Duodenal mucosa (tissue), 2 donors: ENCODE results near the gene NKIRAS2.
A peak's percentile ranks its signal among the peaks of the same experiment; 100 is the strongest.

ENCODE experiments used
- H3K27ac ChIP-seq: one replicate; pipeline ENCODE4 v1.7.0; 2013; ENCODE audit warnings: low read depth, low read length
- H3K27me3 ChIP-seq, 2 donors: one replicate each; pipeline ENCODE4 v1.7.0; 2013; ENCODE audit warnings: low read length in 2 of 2, control low read depth in 1 of 2; ENCODE audit not compliant: insufficient read depth in 2 of 2, control insufficient read depth in 1 of 2
- H3K36me3 ChIP-seq, 2 donors: one replicate each; pipeline ENCODE4 v1.7.0; 2013; ENCODE audit warnings: low read length in 2 of 2, control low read depth in 1 of 2; ENCODE audit not compliant: insufficient read depth in 2 of 2, control insufficient read depth in 1 of 2
- H3K4me1 ChIP-seq, 2 donors: one replicate each; pipeline ENCODE4 v1.7.0; 2013; ENCODE audit warnings: low read length in 2 of 2, control low read depth in 1 of 2; ENCODE audit not compliant: insufficient read depth in 2 of 2, control insufficient read depth in 1 of 2
- H3K4me3 ChIP-seq, 2 donors: one replicate each; pipeline ENCODE4 v1.7.0; 2013; ENCODE audit warnings: low read length in 2 of 2, low read depth in 1 of 2
- H3K9ac ChIP-seq, 2 donors: one replicate each; pipeline ENCODE4 v1.7.0; 2013; ENCODE audit warnings: low read length in 2 of 2, low read depth in 1 of 2
- H3K9me3 ChIP-seq, 2 donors: one replicate each; pipeline ENCODE4 v1.7.0; 2013; ENCODE audit warnings: low read length in 2 of 2, control low read depth in 1 of 2; ENCODE audit not compliant: control insufficient read depth in 1 of 2

NKIRAS2 gene

DNA sequence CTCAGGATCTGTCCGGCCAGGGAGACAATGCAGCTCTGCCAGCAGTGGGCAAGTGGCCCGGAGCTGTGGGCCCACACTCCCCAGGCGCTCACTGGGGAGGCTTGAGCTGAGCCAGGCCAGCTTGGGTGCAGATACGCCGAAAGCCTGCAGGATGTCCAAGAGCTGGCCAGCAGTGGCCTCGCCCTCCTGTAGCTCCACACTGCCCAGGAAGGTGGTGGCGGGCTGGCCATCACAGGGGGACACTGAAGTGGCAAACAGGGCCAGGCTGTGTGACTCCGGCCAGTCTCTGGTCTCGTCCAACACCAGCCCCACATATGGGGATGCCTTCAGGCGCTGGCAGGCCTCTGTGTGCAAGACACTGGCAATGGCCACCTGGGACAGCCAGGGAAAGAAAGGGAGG, 20.9 kb downstream of the NKIRAS2 start:
- Histone ChIP-seq H3K27me3 (peaks cover 0 to 3% of the 10 kb centered on the region in 2 donors), H3K36me3 (no peaks in the 10 kb centered on the region), H3K27ac (no peak overlapping the region), H3K4me1 (no peaks in the 10 kb centered on the region), H3K4me3 (no peak overlapping the region), H3K9me3 (no peaks in the 10 kb centered on the region), H3K9ac (no peak overlapping the region)

DNA sequence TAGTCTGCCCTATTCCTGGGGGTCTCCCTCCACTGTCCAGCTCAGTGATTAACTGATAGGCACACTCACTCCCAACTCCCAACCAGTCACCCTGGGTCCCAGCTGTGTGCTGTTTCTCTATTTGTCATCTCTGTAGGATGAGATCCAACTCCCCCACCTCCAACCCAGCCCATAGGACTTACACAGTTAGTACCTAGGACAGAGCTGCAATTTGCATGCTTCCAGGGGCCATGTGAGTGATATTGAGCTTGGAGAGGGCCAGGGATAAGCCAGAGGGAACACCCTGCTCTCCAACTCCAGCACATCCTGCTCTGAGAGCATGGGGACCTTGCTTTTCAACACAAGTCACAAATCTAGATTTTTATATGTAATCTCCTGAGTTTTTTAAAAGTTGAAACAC, 21.7 kb downstream of the NKIRAS2 start:
- no peaks in the 10 kb centered on the region for H3K4me1 ChIP-seq
- no peak overlapping the region for H3K27ac ChIP-seq
- H3K9ac ChIP-seq: no peak overlapping the region
- no peak overlapping the region for H3K4me3 ChIP-seq
- H3K36me3 ChIP-seq: no peaks in the 10 kb centered on the region
- H3K9me3 ChIP-seq: no peaks in the 10 kb centered on the region
- peaks cover 0 to 3% of the 10 kb centered on the region in 2 donors for H3K27me3 ChIP-seq

DNA sequence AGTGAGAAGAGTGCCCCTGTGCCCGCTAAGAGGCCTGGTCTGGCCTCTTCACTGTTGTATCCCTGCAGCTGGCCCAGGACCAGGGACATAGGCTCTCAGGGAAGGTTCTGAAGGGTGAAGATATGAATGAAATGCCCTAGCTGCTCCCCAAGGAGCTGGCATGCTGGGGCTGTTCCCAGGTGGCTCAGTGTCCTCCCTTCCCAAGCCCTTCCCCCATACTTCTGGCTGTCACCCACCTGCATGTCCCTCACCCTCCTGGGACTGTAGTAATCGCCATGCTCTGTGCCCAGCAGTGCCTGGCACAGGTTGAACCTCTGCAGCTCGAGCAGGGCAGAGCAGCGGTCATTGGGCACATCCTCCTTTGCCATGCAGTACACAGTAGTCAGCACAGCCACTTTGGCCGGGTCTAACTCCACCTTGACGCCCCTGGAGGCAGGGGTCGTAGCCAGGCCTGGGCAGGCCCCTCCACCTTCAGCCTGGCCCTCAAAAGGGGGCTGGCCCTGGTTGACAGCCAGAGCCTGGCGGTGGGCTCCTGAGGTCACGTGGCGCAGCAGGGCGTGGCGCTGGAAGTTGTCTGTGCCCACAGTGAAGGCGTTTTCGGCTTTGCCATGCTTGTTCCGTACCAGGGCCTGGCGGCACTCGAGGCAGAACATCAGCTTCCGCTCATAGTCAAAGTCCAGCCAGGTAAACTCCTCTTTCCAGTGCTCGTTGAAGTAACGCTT, 22.9 kb downstream of the NKIRAS2 start:
- H3K4me1 ChIP-seq: no peaks in the 10 kb centered on the region
- H3K27me3 ChIP-seq: no peaks in the 10 kb centered on the region
- no peak overlapping the region for H3K4me3 ChIP-seq
- H3K9ac ChIP-seq: no peak overlapping the region
- H3K36me3 ChIP-seq: no peaks in the 10 kb centered on the region
- no peak overlapping the region for H3K27ac ChIP-seq
- H3K9me3 ChIP-seq: no peaks in the 10 kb centered on the region

DNA sequence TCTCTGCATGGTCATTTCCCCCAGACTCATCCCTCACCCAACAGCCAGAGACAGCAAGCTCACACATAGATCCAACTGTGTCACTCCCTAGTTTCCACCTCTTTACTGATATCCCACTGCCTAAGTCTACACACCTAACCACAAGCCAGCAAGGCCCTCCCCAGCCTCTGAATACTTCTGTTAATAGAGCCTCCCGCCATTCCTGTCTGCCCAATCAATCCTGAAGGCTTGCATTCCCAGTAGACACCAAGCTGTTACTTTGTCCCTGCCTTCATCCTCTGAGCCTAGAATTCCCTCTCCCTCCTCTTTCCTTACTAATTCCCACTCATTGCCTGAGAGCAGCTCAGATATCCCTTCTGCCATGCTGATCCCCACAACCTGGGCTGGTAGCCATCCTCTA, 25.8 kb downstream of the NKIRAS2 start:
- H3K27ac ChIP-seq: no peak overlapping the region
- no peak overlapping the region for H3K9ac ChIP-seq
- no peak overlapping the region for H3K4me3 ChIP-seq
- no peaks in the 10 kb centered on the region for H3K27me3 ChIP-seq
- no peaks in the 10 kb centered on the region for H3K36me3 ChIP-seq
- peaks cover 0 to under 1% of the 10 kb centered on the region in 2 donors for H3K4me1 ChIP-seq
- no peaks in the 10 kb centered on the region for H3K9me3 ChIP-seq

DNA sequence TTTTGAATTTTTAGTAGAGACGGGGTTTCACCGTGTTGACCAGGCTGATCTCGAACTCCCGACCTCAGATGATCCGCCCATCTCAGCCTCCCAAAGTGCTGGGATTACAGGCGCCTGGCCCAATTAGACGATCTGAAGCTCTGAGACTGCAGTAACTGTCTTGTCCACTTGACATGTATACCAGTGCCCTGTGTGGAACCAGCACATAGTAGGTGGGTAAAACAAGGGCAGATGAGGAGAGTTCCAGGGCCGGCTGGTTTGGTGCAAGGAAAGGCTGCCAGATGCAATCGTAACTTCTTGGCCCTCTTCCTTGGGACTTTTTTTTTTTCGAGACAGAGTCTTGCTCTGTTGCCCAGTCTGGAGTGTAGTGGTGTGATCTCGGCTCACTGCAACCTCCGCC, 27.5 kb downstream of the NKIRAS2 start:
- Histone ChIP-seq H3K4me1 (peaks cover 0 to 6% of the 10 kb centered on the region in 2 donors), H3K9me3 (no peaks in the 10 kb centered on the region), H3K9ac (no peak overlapping the region), H3K27me3 (no peaks in the 10 kb centered on the region), H3K4me3 (no peak overlapping the region), H3K27ac (no peak overlapping the region), H3K36me3 (no peaks in the 10 kb centered on the region)

DNA sequence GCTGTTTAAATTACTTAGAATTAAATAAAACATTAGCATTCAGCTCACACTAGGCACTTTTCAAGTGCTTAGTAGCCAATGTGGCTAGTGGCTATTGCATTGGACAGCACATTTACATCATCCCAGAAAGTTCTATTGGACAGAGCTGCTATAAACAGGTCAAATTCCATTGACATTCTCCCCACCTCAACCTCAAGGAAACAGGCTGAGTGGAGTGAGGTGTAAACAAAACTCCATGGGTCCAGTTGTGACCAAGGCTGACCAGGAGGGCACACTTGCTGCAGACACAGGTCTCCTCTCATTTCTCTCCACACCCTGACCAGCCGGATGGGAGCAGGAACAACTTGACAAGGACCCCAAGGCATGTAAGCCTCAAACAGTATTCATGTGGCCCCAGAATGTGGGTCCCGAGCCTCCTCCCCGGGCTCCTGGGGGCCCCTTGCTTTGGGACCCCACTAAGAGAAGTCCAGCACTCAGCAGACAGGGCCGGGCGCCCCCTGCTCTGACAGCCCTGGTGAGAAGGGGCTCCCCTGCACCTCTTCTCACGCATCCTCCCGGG, 30.0 kb downstream of the NKIRAS2 start:
- Histone ChIP-seq H3K36me3 (no peaks in the 10 kb centered on the region), H3K9ac (peak overlapping the region; percentile 35 to 54), H3K27me3 (peaks cover 17% of the 10 kb centered on the region in 2 donors), H3K9me3 (no peaks in the 10 kb centered on the region), H3K4me1 (peaks cover 0 to 6% of the 10 kb centered on the region in 2 donors), H3K4me3 (peak overlapping the region; percentile 70 to 71), H3K27ac (no peak overlapping the region)

DNA sequence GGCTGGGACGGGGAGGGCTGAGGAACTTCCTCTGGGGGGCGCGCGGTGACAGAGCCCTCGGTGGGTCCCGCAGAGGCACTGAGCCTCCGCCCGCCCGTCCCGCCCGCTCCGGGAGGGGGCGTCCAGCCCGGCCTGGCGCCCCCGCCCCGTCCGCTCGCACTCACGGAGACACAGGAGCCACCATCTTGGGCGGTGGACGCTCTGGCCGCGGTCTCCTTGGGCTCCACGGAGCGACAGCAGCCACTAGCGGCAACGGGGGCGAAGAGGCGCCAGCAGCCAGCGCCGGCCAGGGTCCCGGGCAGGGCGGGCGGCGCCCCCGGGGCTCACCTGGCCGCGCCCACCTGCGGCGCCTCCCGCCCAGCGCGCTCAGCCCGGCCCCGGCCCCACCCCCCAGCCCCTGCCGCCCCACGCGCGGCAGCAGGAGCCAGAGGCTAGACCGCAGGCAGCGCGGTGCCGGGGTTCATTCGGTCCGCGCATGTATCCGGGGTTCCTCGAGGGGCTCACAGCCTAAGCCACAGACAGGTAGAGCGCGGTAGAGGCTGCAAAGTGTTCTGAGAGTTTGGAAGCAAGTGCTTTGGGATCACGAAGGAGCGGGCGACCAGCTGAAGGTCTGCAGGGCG, 30.6 kb downstream of the NKIRAS2 start, which contains the start of gene C17orf113:
C17orf113 (minus strand) TSS at position 209 of the 620 bp plus-strand sequence. CDS start 7,225 bp downstream, outside the sequence.
- peaks cover 17% of the 10 kb centered on the region in 2 donors for H3K27me3 ChIP-seq
- no peak within 1 kb of the TSS for H3K27ac ChIP-seq
- H3K9ac ChIP-seq: peak within 1 kb of the TSS; percentile 35 to 54
- H3K4me3 ChIP-seq: peak within 1 kb of the TSS; percentile 70 to 71
- H3K36me3 ChIP-seq: no peaks in the 10 kb centered on the region
- H3K9me3 ChIP-seq: no peaks in the 10 kb centered on the region
- H3K4me1 ChIP-seq: peaks cover 0 to 6% of the 10 kb centered on the region in 2 donors

DNA sequence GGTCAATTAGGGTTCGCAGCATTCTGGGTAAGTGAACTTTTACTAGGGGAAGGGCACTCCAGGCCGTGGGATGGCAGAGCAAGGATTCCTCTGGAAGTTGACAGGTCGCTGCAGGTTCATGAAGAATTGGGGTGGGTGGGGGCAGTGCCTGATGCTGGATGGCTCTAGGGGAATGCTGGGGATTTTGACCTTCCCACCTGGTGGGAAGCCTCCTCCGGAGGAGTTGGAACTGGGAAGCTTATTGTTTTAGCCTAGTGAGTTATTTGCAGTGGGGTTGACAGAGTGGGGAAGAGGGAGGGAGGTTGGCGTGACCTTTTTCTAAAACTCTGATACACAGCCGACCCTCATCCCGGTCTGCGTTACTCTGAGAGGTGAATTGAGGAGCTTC, 31.1 kb downstream of the NKIRAS2 start:
- Histone ChIP-seq H3K27ac (no peak overlapping the region), H3K27me3 (peaks cover 17% of the 10 kb centered on the region in 2 donors), H3K4me3 (peak overlapping the region; percentile 63 to 70), H3K4me1 (peaks cover 0 to 6% of the 10 kb centered on the region in 2 donors), H3K9me3 (no peaks in the 10 kb centered on the region), H3K9ac (peak overlapping the region in 1 of 2 donors; percentile 32), H3K36me3 (no peaks in the 10 kb centered on the region)

DNA sequence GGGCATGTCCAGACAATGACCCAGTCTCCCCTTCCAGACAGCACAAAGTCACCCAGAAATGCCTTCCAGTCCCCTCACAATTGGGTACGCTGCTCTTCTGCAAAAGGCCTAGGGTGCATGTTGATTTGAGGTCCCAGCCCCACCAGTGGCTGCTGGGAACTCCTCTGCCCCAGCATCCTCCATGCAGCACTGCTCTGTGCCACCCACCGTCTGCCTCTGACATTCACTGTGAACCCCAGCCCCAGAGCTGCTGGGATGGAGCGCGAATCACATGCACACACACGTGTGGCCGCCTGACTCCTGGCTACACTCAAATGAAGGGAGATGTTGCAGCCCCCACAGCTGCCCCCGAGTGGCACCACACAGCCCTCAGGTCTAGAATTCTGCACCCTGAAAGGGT, 31.8 kb downstream of the NKIRAS2 start:
- Histone ChIP-seq H3K4me1 (peaks cover 0 to 6% of the 10 kb centered on the region in 2 donors), H3K27me3 (peaks cover 17% of the 10 kb centered on the region in 2 donors), H3K9me3 (no peaks in the 10 kb centered on the region), H3K9ac (no peak overlapping the region), H3K27ac (no peak overlapping the region), H3K4me3 (no peak overlapping the region), H3K36me3 (no peaks in the 10 kb centered on the region)

DNA sequence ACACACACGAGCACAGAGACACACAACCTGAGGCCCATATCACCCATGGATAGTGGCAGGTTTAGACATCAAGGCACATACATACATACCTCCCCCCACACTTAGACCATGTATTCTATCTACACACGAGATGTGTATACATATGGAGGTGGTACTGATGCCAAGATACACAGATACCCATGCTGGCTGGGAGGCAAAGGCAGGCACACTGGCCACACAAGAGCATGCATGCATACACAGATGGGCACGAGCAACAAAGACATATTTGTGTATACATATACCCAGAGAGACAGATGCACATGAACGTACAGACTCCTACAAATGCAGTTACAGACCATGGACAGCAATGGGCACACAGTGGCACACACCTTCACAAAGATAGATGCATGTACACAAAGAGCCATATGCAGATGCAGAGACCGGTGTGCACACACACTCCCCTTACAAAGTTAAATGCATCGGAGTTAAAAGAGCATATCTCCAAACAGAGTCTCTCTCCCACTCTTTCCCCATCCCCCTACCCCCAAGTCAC, 32.5 kb downstream of the NKIRAS2 start:
- Histone ChIP-seq H3K36me3 (no peaks in the 10 kb centered on the region), H3K4me3 (no peak overlapping the region), H3K27ac (no peak overlapping the region), H3K9ac (no peak overlapping the region), H3K9me3 (no peaks in the 10 kb centered on the region), H3K27me3 (peaks cover 17% of the 10 kb centered on the region in 2 donors), H3K4me1 (peaks cover 0 to 6% of the 10 kb centered on the region in 2 donors)
